WTC11 (cell line): ENCODE results near the gene MPEG1. TPM values are rescaled to one million over a fixed set of nuclear protein-coding genes. Genes with fewer than 3 reads are reported as not detected.

Source experiments
- ATAC-seq: fragments of 200-7000 bp; cut with Tn5 transposase; 2 replicates; pipeline ENCODE4 v1.10.0; 2021; ENCODE audit warnings: mild to moderate bottlenecking, moderate library complexity
- Bru-seq: library from RNA; stranded (reverse); fragments of 400-500 nt; gene quantifications from one replicate; lab custom pipeline; 2021; lab: Mats Ljungman, UMichigan
- CTCF ChIA-PET: fragments of 300-600 bp; sonication (Branson Sonifier 250); formaldehyde crosslinking; loops from one replicate; lab custom pipeline; 2021; ENCODE audit warnings: antibody characterized with exemption; lab: Charles Lee
- POLR2A ChIA-PET: fragments of 350-600 bp; sonication (Branson Sonifier 250); formaldehyde crosslinking; loops from one replicate; lab custom pipeline; 2021; ENCODE audit warnings: antibody characterized with exemption; lab: Charles Lee
- DNase-seq: peaks from one replicate; pipeline ENCODE4 v3.0.0; 2021; ENCODE audit warnings: low spot score
- H3K27ac Mint-ChIP-seq: 2 replicates; pipeline ENCODE4 v1.8.0; 2021; ENCODE audit warnings: mixed read lengths
- H3K27me3 Mint-ChIP-seq: 2 replicates; pipeline ENCODE4 v1.8.0; 2021; ENCODE audit warnings: low read depth, mild to moderate bottlenecking, moderate library complexity, mixed read lengths
- H3K36me3 Mint-ChIP-seq: 2 replicates; pipeline ENCODE4 v1.8.0; 2021; ENCODE audit warnings: mixed read lengths
- H3K4me1 Mint-ChIP-seq: 2 replicates; pipeline ENCODE4 v1.8.0; 2022; ENCODE audit warnings: mixed read lengths
- H3K4me3 Mint-ChIP-seq: 2 replicates; pipeline ENCODE4 v1.8.0; 2021; ENCODE audit warnings: mild to moderate bottlenecking, moderate library complexity, mixed read lengths
- H3K9me3 Mint-ChIP-seq: 2 replicates; pipeline ENCODE4 v1.8.0; 2021; ENCODE audit warnings: mixed read lengths
- CREB1 ChIP-seq: sonication (generic); formaldehyde crosslinking; IDR thresholded peaks from 2 replicates; pipeline ENCODE4 v1.8.0; 2023; ENCODE audit warnings: mild to moderate bottlenecking, missing genetic modification reagents
- ELF4 ChIP-seq: sonication (generic); formaldehyde crosslinking; IDR thresholded peaks from 2 replicates; pipeline ENCODE4 v1.8.1; 2022; ENCODE audit warnings: low read depth, mild to moderate bottlenecking, moderate library complexity, missing genetic modification reagents
- EMX1 ChIP-seq: fragments of 250-450 bp; sonication (Bioruptor Pico); IDR thresholded peaks from 2 replicates; pipeline ENCODE4 v1.8.0; 2021; ENCODE audit warnings: mild to moderate bottlenecking
- ETV6 ChIP-seq: sonication (generic); formaldehyde crosslinking; IDR thresholded peaks from 2 replicates; pipeline ENCODE4 v1.8.1; 2022; ENCODE audit warnings: mild to moderate bottlenecking, missing genetic modification reagents
- FOXJ3 ChIP-seq: sonication (generic); formaldehyde crosslinking; IDR thresholded peaks from 2 replicates; pipeline ENCODE4 v1.9.0; 2021; ENCODE audit warnings: missing genetic modification reagents, mild to moderate bottlenecking, borderline replicate concordance
- FOXP1 ChIP-seq: sonication (generic); formaldehyde crosslinking; IDR thresholded peaks from 2 replicates; pipeline ENCODE4 v1.8.0; 2022; ENCODE audit warnings: missing genetic modification reagents, mild to moderate bottlenecking, moderate library complexity, borderline replicate concordance
- GABPB1 ChIP-seq: sonication (generic); formaldehyde crosslinking; IDR thresholded peaks from 2 replicates; pipeline ENCODE4 v1.8.1; 2023; ENCODE audit warnings: mild to moderate bottlenecking, missing genetic modification reagents
- MXD4 ChIP-seq: fragments of 250-450 bp; sonication (Bioruptor Pico); IDR thresholded peaks from 2 replicates; pipeline ENCODE4 v1.8.0; 2021; ENCODE audit warnings: mild to moderate bottlenecking, moderate library complexity, borderline replicate concordance
- NFATC4 ChIP-seq: fragments of 250-450 bp; sonication (Bioruptor Pico); IDR thresholded peaks from 2 replicates; pipeline ENCODE4 v1.9.0; 2021; ENCODE audit warnings: mild to moderate bottlenecking
- NFYB ChIP-seq: sonication (generic); formaldehyde crosslinking; conservative IDR thresholded peaks from 2 replicates; pipeline ENCODE4 v1.8.0; 2022; ENCODE audit warnings: low read depth, missing genetic modification reagents
- OVOL2 ChIP-seq: fragments of 250-450 bp; sonication (Bioruptor Pico); IDR thresholded peaks from 2 replicates; pipeline ENCODE4 v1.9.0; 2021; ENCODE audit warnings: mild to moderate bottlenecking, borderline replicate concordance
- PRRX2 ChIP-seq: fragments of 250-450 bp; sonication (Bioruptor Pico); IDR thresholded peaks from 2 replicates; pipeline ENCODE4 v1.8.0; 2021; ENCODE audit warnings: mild to moderate bottlenecking
- SP1 ChIP-seq: sonication (generic); formaldehyde crosslinking; conservative IDR thresholded peaks from 2 replicates; pipeline ENCODE4 v1.8.1; 2022; ENCODE audit warnings: missing genetic modification reagents
- USF1 ChIP-seq: sonication (generic); formaldehyde crosslinking; IDR thresholded peaks from 2 replicates; pipeline ENCODE4 v1.8.0; 2022; ENCODE audit warnings: mild to moderate bottlenecking, missing genetic modification reagents
- ZNF317 ChIP-seq: sonication (generic); formaldehyde crosslinking; IDR thresholded peaks from 2 replicates; pipeline ENCODE4 v1.8.1; 2023; ENCODE audit warnings: low read depth, mild to moderate bottlenecking, moderate library complexity, missing genetic modification reagents, borderline replicate concordance
- ZNF416 ChIP-seq: fragments of 250-450 bp; sonication (Bioruptor Pico); IDR thresholded peaks from 2 replicates; pipeline ENCODE4 v1.9.0; 2021; ENCODE audit warnings: mild to moderate bottlenecking, inconsistent platforms
- ZNF423 ChIP-seq: fragments of 250-450 bp; sonication (Bioruptor Pico); IDR thresholded peaks from 2 replicates; pipeline ENCODE4 v2.1.2; 2022; ENCODE audit warnings: mild to moderate bottlenecking, moderate library complexity
- ZNF532 ChIP-seq: fragments of 250-450 bp; sonication (Bioruptor Pico); IDR thresholded peaks from 2 replicates; pipeline ENCODE4 v1.9.0; 2021; ENCODE audit warnings: mild to moderate bottlenecking, borderline replicate concordance
- ZSCAN18 ChIP-seq: fragments of 250-450 bp; sonication (Bioruptor Pico); IDR thresholded peaks from 2 replicates; pipeline ENCODE4 v2.1.2; 2022; ENCODE audit warnings: mild to moderate bottlenecking, moderate library complexity
- long read RNA-seq, 3 experiments: library from RNA in 1 of 3; library from capped mRNA in 1 of 3; library from polyadenylated mRNA in 1 of 3; unstranded in 2 of 3; stranded (forward) in 1 of 3; transcript quantifications; one replicate each; pipeline ENCODE4 v2.0.0, GENCODE V29; 2021
- total RNA-seq: library from RNA; stranded (reverse); gene quantifications from 3 replicates; pipeline ENCODE4 v1.2.3, GENCODE V29; 2021

MPEG1 gene
- total RNA-seq = 0.05 to 0.09 TPM in 2 of 3 replicates, not detected in the other
- not detected for Bru-seq, nascent RNA
- long read RNA-seq, experiment 1 = 0 reads
- long read RNA-seq, experiment 2 = 0 reads
- long read RNA-seq, experiment 3 = 0 reads

GRCh38 chr11:59212744-59213631 lies at the start of gene MPEG1:
Gene MPEG1 (minus strand): TSS chr11:59212927. CDS start chr11:59212865, 62 bp downstream.
- Mint-ChIP-seq H3K27ac (no peak within 1 kb of the TSS), H3K27me3 (no peaks in the 10 kb centered on the region; the same call in 1 of the 2 replicates)

More at GRCh38 chr11:59212744-59213631, at the start of gene MPEG1:
- no peak within 1 kb of the TSS for H3K4me3 Mint-ChIP-seq
- H3K9me3 Mint-ChIP-seq = 0 out of 2 replicates have a peak, but pooled peaks cover 3% of the 10 kb centered on the region
- TF ChIP-seq ZNF317 = no peak
- TF ChIP-seq NFYB (CRISPR knock-in tag) = no peak
- TF ChIP-seq SP1 = no peak
- TF ChIP-seq PRRX2 = no peak
- TF ChIP-seq ZNF532 (CRISPR knock-in tag) = no peak
- TF ChIP-seq ZNF416 (CRISPR knock-in tag) = no peak
- no peak for TF ChIP-seq ETV6
- TF ChIP-seq OVOL2 (CRISPR knock-in tag) = no peak
- no peak for TF ChIP-seq ELF4 (CRISPR knock-in tag)
- no peak for TF ChIP-seq ZSCAN18 (CRISPR knock-in tag)
- TF ChIP-seq USF1 (CRISPR knock-in tag) = no peak
- no peak for TF ChIP-seq NFATC4 (CRISPR knock-in tag)
- TF ChIP-seq ZNF423 = no peak
- no peak for TF ChIP-seq MXD4
- TF ChIP-seq EMX1 = no peak
- TF ChIP-seq GABPB1 (CRISPR knock-in tag) = no peak
- no peak for TF ChIP-seq CREB1
- TF ChIP-seq FOXP1 (CRISPR knock-in tag) = no peak
- TF ChIP-seq FOXJ3 (CRISPR knock-in tag) = no peak
- CTCF ChIA-PET = no interaction called here
- no peaks in the 10 kb centered on the region for H3K4me1 Mint-ChIP-seq
- no peaks in the 10 kb centered on the region for H3K36me3 Mint-ChIP-seq
- POLR2A ChIA-PET = no interaction called here
- no peak for DNase-seq
- ATAC-seq = no peak
